ENCODE results near the gene ACR.
"Not testable (repeated sequence)": the region's sequence is repeated elsewhere in the genome, so short reads cannot be mapped to it uniquely, and the experiment has no call there.

Gene ACR

DNA sequence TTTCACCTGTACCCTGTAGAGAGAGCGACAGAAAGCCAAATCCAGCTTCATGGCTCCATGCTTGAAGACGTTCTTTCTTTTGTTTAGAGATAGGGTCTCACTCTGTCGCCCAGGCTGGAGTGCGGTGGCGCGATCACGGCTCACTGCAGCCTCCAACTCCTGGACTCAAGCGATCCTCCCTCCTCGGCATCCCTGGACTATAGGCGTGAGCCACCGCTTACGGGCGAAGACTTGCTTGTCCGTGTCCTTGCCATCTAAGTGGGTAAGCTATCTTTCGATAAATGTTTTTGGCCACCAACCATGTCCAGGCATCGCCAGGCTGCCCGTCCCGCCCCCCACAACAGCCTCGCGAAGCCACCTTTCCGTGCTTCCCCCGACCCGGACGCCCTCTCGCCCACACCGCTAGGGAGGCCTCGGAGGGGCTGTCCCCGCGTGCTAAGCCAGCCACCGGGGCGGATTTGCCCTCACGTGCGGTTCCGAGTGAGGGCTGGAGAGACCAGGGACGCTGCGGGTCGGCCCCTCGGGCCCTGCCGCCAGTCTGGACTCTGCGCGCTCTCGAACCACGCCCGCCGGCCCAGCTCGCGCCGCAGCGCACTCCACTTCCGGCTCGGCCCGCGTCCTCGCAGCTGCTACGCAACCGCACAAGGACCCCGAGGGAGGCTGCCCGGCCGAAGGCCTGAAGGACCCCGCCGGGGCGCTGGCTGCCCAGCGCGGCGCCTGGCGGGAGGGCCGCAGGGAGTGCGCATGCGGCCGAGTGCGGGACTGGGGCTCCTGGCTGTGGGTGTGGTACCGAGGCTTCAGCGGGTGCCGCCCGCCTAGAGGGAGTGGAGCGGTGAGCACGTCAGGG, 45.3 kb downstream of the ACR start, which contains the start of gene RABL2B:
TSS of gene RABL2B (minus strand) at position 604 of the 847 bp plus-strand sequence. CDS start 1,342 bp downstream, outside the sequence.
- peak; percentile 89 to 91 for DNase-seq

- DNase-seq = peak in 1 of 2 donors; percentile 6
These were observed 45.9 kb downstream of the ACR start for GRCh38 chr22:50783880-50784276.

- DNase-seq = not testable (repeated sequence)
These were observed 47.3 kb downstream of the ACR start for GRCh38 chr22:50785289-50785688.

DNA sequence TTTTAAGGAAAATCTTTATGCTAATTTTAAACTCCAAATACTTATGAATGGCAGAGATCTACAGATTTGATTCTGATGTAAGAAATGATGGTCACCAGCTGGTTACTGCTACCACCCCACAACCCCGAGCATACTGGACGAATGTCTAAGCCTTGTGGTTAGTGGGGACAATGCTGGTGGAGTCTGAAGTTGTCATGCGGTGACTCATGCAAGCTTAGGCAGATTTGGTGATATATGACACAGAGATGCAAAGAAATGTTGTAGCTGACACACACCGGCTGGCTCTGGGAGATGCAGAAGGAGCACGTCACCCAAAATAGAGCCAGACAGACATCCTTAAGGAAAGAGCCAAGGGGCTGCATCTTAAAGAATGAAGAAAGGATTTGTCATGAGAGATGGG, 48.9 kb downstream of the ACR start:
- DNase-seq = not testable (repeated sequence)

All from stimulated activated CD4-positive, alpha-beta T cell treated with anti-CD3 and anti-CD28 coated beads, Interleukin-2, amount 100 ng/mL, for 24 hours (primary cell).